B cell (primary cell): ENCODE measurements around the gene HIGD2B.
"Not testable (repeated sequence)": the region's sequence is repeated elsewhere in the genome, so short reads cannot be mapped to it uniquely, and the experiment has no call there.

Experiments used
- EZH2 ChIP-seq: IDR thresholded peaks from 2 replicates; pipeline ENCODE4 v1.6.1; 2012; ENCODE audit warnings: borderline replicate concordance, low read depth, mild to moderate bottlenecking, moderate library complexity, low read length; ENCODE audit not compliant: insufficient read depth, poor library complexity, severe bottlenecking
- TF ChIP-seq, protein P1 (sequence below): fragments of 200-600 bp; IDR thresholded peaks from one replicate; pipeline ENCODE4 v1.8.0; 2022; ENCODE audit warnings: antibody characterized with exemption, mild to moderate bottlenecking

DNA sequence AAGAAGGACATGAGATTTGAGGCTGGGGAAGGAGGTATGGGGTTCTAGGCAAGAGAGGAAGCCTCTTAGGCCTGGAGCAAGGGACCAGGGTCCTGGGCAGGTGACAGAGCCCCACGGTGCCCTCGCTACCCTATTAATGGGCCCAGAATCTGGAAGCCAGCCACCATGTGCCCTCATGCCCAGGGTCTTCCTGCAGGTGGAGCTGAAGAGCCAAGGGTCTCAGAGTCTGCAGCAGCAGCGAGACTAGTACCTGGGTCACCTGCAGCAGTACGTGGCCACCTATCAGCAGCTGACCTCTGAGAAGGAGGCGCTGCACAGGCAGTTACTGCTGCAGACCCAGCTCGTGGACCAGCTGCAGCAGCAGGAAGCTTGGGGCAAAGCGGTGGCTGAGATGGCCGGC, 22.1 kb downstream of the HIGD2B start:
- TF ChIP-seq, protein P1, sequence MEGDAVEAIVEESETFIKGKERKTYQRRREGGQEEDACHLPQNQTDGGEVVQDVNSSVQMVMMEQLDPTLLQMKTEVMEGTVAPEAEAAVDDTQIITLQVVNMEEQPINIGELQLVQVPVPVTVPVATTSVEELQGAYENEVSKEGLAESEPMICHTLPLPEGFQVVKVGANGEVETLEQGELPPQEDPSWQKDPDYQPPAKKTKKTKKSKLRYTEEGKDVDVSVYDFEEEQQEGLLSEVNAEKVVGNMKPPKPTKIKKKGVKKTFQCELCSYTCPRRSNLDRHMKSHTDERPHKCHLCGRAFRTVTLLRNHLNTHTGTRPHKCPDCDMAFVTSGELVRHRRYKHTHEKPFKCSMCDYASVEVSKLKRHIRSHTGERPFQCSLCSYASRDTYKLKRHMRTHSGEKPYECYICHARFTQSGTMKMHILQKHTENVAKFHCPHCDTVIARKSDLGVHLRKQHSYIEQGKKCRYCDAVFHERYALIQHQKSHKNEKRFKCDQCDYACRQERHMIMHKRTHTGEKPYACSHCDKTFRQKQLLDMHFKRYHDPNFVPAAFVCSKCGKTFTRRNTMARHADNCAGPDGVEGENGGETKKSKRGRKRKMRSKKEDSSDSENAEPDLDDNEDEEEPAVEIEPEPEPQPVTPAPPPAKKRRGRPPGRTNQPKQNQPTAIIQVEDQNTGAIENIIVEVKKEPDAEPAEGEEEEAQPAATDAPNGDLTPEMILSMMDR = not testable (repeated sequence)
- not testable (repeated sequence) for TF ChIP-seq EZH2
